HG03060 (cell line): ENCODE results near the gene DHX15.

Experiments
- ATAC-seq: cut with Tn5 transposase; IDR thresholded peaks from one replicate; pipeline ENCODE4 v1.9.1; 2021; ENCODE audit warnings: low read depth, moderate number of reproducible peaks; ENCODE audit not compliant: unreplicated experiment

DHX15 gene

GRCh38 chr4:24584211-24584850 is at the start of gene DHX15:
TSS of gene DHX15 (minus strand) at chr4:24584554. CDS start at chr4:24584393, 161 bp downstream.
- peak; percentile 68 for ATAC-seq

- no peak for ATAC-seq
Observed at GRCh38 chr4:24632011-24632410, 47.7 kb upstream of the DHX15 start.

DNA sequence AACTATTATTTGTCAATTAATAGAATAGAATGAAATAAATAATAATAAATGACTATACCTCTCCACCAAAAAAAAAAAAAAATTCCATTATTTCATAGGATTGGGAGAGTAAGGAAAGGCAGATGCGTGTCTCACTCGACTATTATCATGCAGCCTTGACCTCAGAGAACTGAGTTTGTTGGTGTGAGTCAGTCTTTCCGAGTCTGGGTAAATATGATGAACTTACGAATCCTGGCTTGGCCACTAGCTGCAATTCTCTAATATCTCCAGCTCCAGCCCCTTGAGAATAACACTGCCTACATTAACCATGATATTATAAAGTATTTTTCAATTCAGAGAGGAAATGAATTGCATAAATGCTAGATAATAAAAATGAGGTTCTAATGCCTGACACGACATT is 46.6 kb upstream of the DHX15 start:
- ATAC-seq: no peak

DNA sequence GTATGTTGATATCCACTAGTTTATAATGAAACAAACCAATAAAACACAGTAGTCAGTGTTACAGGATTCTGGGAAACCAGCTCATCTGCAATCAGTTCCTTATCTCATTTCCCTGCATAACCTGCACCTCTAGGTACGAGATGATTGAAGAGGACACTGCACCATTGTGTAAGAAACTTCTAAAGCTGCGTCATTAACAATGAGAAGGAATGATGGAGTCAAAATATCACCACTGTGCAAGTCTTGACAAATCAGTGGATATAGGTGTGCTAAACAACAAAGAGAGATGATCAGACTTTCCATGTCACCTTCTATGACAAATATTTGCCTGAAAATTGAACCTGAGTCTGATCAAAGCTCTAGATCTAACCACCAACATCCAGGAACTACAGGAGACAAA is 40.7 kb upstream of the DHX15 start:
- ATAC-seq: no peak

DNA sequence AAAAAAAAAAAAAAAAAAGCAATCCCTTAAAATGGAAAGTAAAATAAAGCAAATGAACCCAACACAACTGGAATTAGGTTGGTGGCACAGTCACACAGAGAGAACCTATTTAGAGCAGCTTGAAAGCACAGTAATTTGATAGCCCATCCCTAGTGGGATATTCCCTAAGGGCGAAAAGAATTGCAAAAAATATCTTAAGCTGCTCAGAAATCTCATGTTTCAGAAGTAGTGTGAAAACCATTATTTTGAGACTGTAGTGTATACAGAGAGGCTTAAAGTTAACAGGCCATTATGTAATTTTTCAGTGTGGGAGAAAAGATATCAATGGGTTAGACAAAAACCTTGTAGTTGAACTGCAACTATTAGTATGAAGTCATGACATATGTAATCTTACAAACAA is 40.0 kb upstream of the DHX15 start:
- ATAC-seq: no peak

GRCh38 chr4:24622146-24622834 is 37.9 kb upstream of the DHX15 start:
- no peak for ATAC-seq

DNA sequence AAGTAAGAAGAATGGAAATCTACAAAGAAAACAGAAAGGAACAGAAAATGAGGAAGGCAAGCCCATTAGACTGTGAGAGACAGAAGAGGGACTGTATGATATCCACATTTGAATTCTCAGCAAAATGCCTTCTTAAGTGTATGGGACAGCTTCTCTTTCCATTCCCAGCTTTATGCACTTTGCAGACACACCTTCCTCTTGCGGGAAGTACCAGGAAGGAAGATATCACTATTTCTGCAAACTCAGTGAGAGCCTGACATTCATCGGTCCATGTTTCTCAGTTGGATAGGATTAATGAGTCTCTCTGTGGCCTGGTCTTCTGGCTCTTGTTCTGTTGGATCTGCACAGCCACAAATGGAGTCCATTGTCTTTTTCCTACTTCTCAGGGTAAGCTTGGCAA is 31.6 kb upstream of the DHX15 start:
- ATAC-seq: no peak

- no peak for ATAC-seq
Observed at GRCh38 chr4:24614881-24615280, 30.5 kb upstream of the DHX15 start.

DNA sequence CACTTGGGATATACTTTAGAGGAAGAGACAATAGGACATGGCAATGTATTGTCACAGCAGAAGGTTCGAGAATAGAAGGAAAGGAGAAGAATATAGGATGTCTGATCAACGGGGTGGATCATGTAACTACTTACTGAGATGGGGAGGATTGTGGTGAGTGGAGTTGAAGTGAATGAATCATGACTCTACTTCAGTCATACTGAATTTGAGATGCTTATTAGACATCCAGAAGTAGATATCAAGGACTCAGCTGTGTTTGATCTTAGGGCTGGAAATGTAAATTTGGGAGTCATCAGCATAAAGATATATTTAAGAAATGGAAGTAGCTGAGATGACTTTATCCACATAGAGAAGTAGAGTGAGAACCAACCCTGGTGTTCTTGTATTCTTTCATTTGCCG is 29.1 kb upstream of the DHX15 start:
- no peak for ATAC-seq

- no peak for ATAC-seq
Observed at GRCh38 chr4:24611575-24611974, 27.2 kb upstream of the DHX15 start.

DNA sequence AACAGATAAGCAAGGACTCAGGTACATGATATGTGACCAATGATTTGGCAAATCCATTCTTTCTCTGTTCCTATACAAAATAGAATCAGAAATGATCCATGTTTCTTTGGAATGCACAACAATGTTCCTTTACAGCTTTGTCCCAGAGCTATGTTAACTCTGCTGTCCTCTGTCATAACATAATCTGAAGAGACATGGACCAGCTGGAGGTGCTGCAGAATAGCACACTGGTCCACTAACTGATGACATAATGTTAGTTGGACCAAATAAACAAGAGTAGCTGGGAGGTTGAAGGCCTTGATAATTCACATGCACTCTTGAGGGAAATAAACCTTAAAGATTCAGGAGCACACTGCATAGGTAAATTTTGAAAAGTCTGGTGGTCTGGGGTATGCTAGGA is 23.0 kb upstream of the DHX15 start:
- ATAC-seq: no peak

DNA sequence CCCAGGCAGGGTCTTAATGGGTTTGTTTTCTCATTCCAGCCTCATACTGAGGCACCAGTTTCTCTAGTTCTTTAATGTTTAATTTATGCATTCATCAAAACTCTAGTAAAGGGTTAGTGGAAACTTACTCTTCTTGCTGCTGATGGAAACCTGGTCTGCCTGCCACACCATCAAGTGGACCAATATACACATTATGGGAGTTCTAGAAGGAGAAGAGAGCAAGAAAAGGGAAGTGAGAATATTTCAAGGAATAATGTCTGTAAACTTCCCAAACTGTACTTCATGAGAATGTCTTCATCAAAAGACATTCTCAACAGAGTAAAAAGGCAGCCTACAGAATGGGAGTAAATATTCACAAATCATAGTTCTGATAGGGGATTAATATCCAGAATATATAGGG is 20.9 kb upstream of the DHX15 start:
- ATAC-seq: no peak

DNA sequence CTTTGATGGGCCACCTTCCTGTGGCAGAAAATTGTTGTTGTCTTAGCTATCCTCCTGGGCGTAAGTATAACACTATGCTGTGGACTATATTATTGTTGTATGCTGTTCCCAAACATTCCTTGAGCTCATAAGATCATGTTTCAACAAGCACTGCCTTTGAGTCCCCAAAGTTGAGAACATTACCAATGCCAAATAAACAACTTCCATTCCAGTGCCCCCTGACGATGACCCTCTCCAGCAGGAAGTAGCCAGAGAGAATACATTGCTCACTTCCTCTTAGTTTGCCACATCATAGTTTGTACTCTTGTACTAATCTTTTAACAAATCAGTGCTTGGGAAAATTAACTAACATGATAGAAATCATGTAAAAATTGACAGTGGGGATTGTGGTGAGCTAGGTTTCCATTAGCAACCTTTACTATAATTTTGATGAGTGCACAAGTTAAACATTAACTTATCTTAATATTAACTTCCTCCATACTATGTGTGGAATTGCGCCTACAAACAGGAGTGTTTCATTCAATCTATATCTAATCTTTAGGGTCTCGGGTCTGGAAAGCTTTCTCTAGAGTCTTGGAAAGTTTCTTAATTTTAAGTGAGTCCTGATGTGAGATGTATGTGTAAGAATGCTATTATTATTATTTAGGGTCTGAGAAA is 20.3 kb upstream of the DHX15 start:
- ATAC-seq: no peak

DNA sequence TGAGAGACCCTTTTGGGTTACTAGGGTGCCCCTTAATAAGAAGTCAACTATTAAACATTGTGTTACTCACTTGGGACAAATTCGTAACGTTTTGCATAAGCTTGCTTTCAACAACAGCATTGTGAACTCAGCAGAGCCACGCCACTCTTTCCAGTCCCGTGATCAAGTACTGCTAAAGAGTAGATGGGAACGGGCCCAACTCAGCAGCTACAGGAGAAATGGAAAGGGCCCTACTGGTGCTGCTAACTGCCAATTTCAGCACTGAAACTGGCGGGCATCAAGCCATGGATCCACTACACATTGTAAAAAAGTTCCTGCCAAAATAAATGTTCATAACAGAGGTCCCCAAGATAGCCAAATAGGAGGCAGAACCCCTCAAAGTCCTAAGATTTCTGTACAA is 19.0 kb upstream of the DHX15 start:
- no peak for ATAC-seq

DNA sequence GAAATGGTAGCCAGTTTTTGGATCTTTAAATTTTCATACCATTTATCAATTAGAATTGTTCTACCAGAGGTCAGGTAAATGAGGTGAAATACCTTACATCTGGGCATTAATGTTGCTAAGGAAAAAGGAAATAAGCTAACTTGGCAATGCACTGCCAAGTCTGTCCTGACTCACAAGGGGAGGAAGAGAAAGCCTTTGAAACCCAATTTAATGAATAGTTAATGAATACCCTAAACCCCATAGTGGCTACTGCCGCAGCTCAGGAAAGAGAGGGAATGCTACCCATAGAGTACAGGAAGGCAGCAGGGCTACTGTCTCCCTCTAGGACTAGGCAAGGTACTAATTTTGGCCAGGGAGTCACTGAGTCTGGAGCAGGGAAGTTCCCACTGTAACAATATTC is 16.8 kb upstream of the DHX15 start:
- no peak for ATAC-seq

DNA sequence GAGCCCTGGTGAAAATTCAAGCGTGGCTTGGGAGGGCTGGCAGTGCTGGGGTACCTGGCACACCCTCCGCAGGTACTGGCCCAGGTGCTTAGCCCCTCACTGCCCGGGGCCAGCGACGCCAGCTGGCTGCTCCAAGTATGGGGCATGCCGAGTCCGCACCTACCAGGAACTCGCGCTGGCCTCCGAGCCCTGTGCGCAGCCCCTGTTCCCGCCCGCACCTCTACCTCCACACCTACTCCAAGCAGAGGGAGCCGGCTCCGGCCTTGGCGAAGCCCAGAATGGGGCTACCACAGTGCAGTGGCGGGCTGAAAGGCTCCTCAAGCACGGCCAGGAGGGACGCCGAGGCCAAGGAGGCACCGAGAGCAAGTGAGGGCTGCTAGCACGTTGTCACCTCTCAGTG is 14.9 kb upstream of the DHX15 start:
- ATAC-seq: no peak

DNA sequence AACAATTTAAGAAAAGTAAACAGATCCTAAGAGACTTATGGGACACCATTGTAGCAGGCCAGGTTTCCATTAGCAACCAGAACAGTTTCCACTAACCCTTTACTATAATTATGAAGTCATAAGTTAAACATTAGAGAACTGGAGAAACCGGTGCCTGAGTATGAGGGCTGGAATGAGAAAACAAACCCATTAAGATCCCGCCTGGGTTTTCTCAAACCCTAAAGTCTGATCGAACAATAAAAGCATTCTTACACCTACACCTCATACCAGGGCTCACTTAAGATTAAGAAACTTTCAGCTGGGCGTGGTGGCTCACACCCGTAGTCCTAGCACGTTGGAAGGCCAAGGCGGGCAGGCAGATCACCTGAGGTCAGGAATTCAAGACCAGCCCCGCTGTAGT is 13.7 kb upstream of the DHX15 start:
- ATAC-seq: no peak

- ATAC-seq: no peak
Observed at GRCh38 chr4:24595659-24596058, 11.3 kb upstream of the DHX15 start.

- ATAC-seq: no peak
Observed at GRCh38 chr4:24594887-24595286, 10.5 kb upstream of the DHX15 start.

GRCh38 chr4:24589448-24589847 is 5.1 kb upstream of the DHX15 start:
- peak; percentile 64 for ATAC-seq

DNA sequence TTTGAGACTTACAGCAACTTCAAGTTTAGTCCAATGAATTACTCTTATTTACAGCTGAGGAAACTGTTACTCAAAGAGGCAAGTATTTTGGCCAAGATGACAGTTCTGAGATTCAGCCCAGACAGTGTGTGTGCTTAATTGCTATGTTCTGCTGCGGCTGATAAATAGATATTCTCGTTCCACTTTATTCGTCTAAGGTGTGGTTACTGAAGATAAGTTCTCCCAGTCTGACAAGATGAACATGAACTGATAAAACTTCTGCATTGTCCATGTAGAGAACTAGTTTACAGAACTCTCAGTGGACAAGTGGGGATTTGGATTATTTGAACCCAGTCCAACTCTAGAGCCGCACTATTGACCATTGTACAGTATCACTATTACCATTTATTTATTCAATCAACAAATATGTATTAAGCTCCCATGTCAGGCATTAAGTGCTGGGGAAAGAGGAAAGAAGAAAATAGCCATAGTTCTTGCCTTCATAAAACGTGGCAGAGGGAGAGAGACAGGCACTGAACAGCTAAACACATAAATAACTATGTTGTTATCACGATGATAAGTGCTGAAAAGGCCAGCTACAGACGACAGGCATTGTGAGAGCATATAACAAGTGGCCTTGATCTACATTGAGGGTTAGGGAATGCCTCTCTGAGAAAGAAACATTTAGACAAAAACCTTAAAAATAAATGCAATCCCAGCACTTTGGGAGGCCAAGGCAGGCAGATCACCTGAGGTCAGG is 4.0 kb upstream of the DHX15 start:
- no peak for ATAC-seq
